Choroid plexus epithelial cell (primary cell): ENCODE results near the gene CRTAP.
"Not testable (repeated sequence)": the region's sequence is repeated elsewhere in the genome, so short reads cannot be mapped to it uniquely, and the experiment has no call there.

Source experiments
- DNase-seq: peaks from one replicate; pipeline ENCODE4 v3.0.0-alpha.2; 2010; ENCODE audit warnings: low read depth
- H3K4me3 ChIP-seq: 2 replicates; pipeline ENCODE4 v1.5.1; 2011; ENCODE audit warnings: low read depth, mild to moderate bottlenecking, control low read depth, low read length, moderate library complexity
- CTCF ChIP-seq: conservative IDR thresholded peaks from 2 replicates; pipeline ENCODE4 v1.5.1; 2011; ENCODE audit warnings: low read depth, mild to moderate bottlenecking, control low read depth, inconsistent platforms, low read length, moderate library complexity

Gene CRTAP

GRCh38 chr3:33075995-33076394, 37.8 kb upstream of the CRTAP start:
- DNase-seq = peak; percentile 25
- TF ChIP-seq CTCF = no peak
- no peak overlapping the region for H3K4me3 ChIP-seq

GRCh38 chr3:33076952-33077351, 36.9 kb upstream of the CRTAP start:
- no peak for TF ChIP-seq CTCF
- H3K4me3 ChIP-seq = no peak overlapping the region
- no peak for DNase-seq

- H3K4me3 ChIP-seq = no peak overlapping the region
- no peak for TF ChIP-seq CTCF
- no peak for DNase-seq
Measured at GRCh38 chr3:33077976-33078375, 35.8 kb upstream of the CRTAP start.

GRCh38 chr3:33079813-33080212, 34.0 kb upstream of the CRTAP start:
- H3K4me3 ChIP-seq = not testable (repeated sequence)

GRCh38 chr3:33081812-33082211, 32.0 kb upstream of the CRTAP start:
- TF ChIP-seq CTCF = no peak
- H3K4me3 ChIP-seq = no peak overlapping the region
- no peak for DNase-seq

More at GRCh38 chr3:33079813-33080212, 34.0 kb upstream of the CRTAP start:
- DNase-seq = not testable (repeated sequence)

- no peak overlapping the region for H3K4me3 ChIP-seq
- no peak for DNase-seq
- no peak for TF ChIP-seq CTCF
Measured at GRCh38 chr3:33083958-33084357, 29.9 kb upstream of the CRTAP start.

GRCh38 chr3:33088691-33089090, 25.1 kb upstream of the CRTAP start:
- DNase-seq = no peak
- TF ChIP-seq CTCF = no peak
- no peak overlapping the region for H3K4me3 ChIP-seq

GRCh38 chr3:33089515-33089914, 24.3 kb upstream of the CRTAP start:
- no peak for DNase-seq
- H3K4me3 ChIP-seq = no peak overlapping the region
- no peak for TF ChIP-seq CTCF
